Mesenchymal stem cell (in vitro differentiated cells and primary cell): ENCODE results near the gene SMIM3.

Source experiments
- DNase-seq: peaks from one replicate; pipeline ENCODE4 v3.0.0-alpha.2; 2013
- H2AFZ ChIP-seq: one replicate; pipeline ENCODE4 v1.6.1; 2013; ENCODE audit warnings: low read depth, mild to moderate bottlenecking, control low read depth, inconsistent platforms, low read length, moderate library complexity
- H2AK5ac ChIP-seq: 2 replicates; pipeline ENCODE4 v1.6.1; 2013; ENCODE audit warnings: low read length, moderate library complexity, mild to moderate bottlenecking, inconsistent platforms; ENCODE audit not compliant: severe bottlenecking
- H2BK120ac ChIP-seq: one replicate; pipeline ENCODE4 v1.6.1; 2013; ENCODE audit warnings: low read depth, mild to moderate bottlenecking, inconsistent platforms, low read length, moderate library complexity
- H2BK12ac ChIP-seq, 2 experiments: one replicate each; pipeline ENCODE4 v1.6.1; 2013; ENCODE audit warnings: inconsistent platforms in 2 of 2, low read length in 2 of 2, mild to moderate bottlenecking in 2 of 2, moderate library complexity in 2 of 2, control low read depth in 1 of 2
- H2BK15ac ChIP-seq: one replicate; pipeline ENCODE4 v1.6.1; 2013; ENCODE audit warnings: mild to moderate bottlenecking, low read depth, inconsistent platforms; ENCODE audit not compliant: poor library complexity, severe bottlenecking
- H2BK5ac ChIP-seq: 2 replicates; pipeline ENCODE4 v1.6.1; 2013; ENCODE audit warnings: low read depth, mild to moderate bottlenecking, low read length, control low read depth, inconsistent platforms; ENCODE audit not compliant: poor library complexity, severe bottlenecking
- H3K14ac ChIP-seq, 2 experiments: one replicate each; pipeline ENCODE4 v1.6.1; 2013; ENCODE audit warnings: inconsistent platforms in 2 of 2, low read length in 2 of 2, control low read depth in 1 of 2, mild to moderate bottlenecking in 1 of 2, moderate library complexity in 1 of 2
- H3K18ac ChIP-seq, 2 experiments: one replicate each; pipeline ENCODE4 v1.6.1; 2013; ENCODE audit warnings: inconsistent platforms in 2 of 2, low read length in 2 of 2, control low read depth in 1 of 2, low read depth in 1 of 2, mild to moderate bottlenecking in 1 of 2
- H3K23ac ChIP-seq, 2 experiments: one replicate each; pipeline ENCODE4 v1.6.1; 2013; ENCODE audit warnings: inconsistent platforms in 2 of 2, low read length in 2 of 2, mild to moderate bottlenecking in 2 of 2, moderate library complexity in 2 of 2, control low read depth in 1 of 2
- H3K27ac ChIP-seq: 2 replicates; pipeline ENCODE4 v1.5.1; 2013; ENCODE audit warnings: mild to moderate bottlenecking, moderate library complexity, low read length, control low read depth, inconsistent platforms; ENCODE audit not compliant: poor library complexity, severe bottlenecking
- H3K27me3 ChIP-seq, 2 experiments: 2 replicates each; pipeline versions ENCODE4 v1.6.1 to v1.7.0; 2013; ENCODE audit warnings: low read length in 2 of 2, mild to moderate bottlenecking in 2 of 2, moderate library complexity in 2 of 2, control low read depth in 1 of 2, inconsistent platforms in 1 of 2; ENCODE audit not compliant: control insufficient read depth in 1 of 2, insufficient read depth in 1 of 2
- H3K36me3 ChIP-seq, 2 experiments: 2 replicates each; pipeline versions ENCODE4 v1.6.1 to v1.7.0; 2013; ENCODE audit warnings: low read length in 2 of 2, control low read depth in 1 of 2, inconsistent platforms in 1 of 2, low read depth in 1 of 2, mild to moderate bottlenecking in 1 of 2; ENCODE audit not compliant: insufficient read depth in 2 of 2, control insufficient read depth in 1 of 2
- H3K4ac ChIP-seq, 2 experiments: one replicate each; pipeline ENCODE4 v1.6.1; 2013; ENCODE audit warnings: inconsistent platforms in 2 of 2, low read length in 2 of 2, mild to moderate bottlenecking in 2 of 2, moderate library complexity in 2 of 2, control low read depth in 1 of 2, low read depth in 1 of 2
- H3K4me1 ChIP-seq: 2 replicates; pipeline ENCODE4 v1.6.1; 2013; ENCODE audit warnings: low read depth, low read length, control low read depth; ENCODE audit not compliant: control insufficient read depth, insufficient read depth
- H3K4me2 ChIP-seq: 2 replicates; pipeline ENCODE4 v1.6.1; 2013; ENCODE audit warnings: low read length, mild to moderate bottlenecking, inconsistent platforms; ENCODE audit not compliant: poor library complexity, severe bottlenecking
- H3K4me3 ChIP-seq, 2 experiments: 2 replicates each; pipeline versions ENCODE4 v1.5.1 to v1.7.0; 2013; ENCODE audit warnings: low read length in 2 of 2, mild to moderate bottlenecking in 2 of 2, control low read depth in 1 of 2, low read depth in 1 of 2; ENCODE audit not compliant: insufficient read depth in 1 of 2
- H3K79me1 ChIP-seq: replicated peaks from 2 replicates; pipeline ENCODE4 v1.6.1; 2013; ENCODE audit warnings: mild to moderate bottlenecking, control low read depth, low read length, inconsistent platforms; ENCODE audit not compliant: poor library complexity, severe bottlenecking
- H3K9ac ChIP-seq: 2 replicates; pipeline ENCODE4 v1.7.0; 2013; ENCODE audit warnings: mild to moderate bottlenecking, low read length, moderate library complexity
- H3K9me3 ChIP-seq: 2 replicates; pipeline ENCODE4 v1.7.0; 2013; ENCODE audit warnings: mild to moderate bottlenecking, low read length; ENCODE audit not compliant: control insufficient read depth
- H4K8ac ChIP-seq: one replicate; pipeline ENCODE4 v1.6.1; 2013; ENCODE audit warnings: inconsistent platforms, mild to moderate bottlenecking, low read length, moderate library complexity
- H4K91ac ChIP-seq: one replicate; pipeline ENCODE4 v1.6.1; 2013; ENCODE audit warnings: mild to moderate bottlenecking, low read length, inconsistent platforms
- WGBS: methylation state at CpG from one replicate; pipeline ENCODE4 v1.1.7; 2013; ENCODE audit warnings: mixed read lengths; 5-methylcytosine and 5-hydroxymethylcytosine counted together

SMIM3 gene

GRCh38 chr5:150780187-150780692, 1.7 kb downstream of the SMIM3 start:
- peak overlapping the region; percentile 77 to 83 for H3K4ac ChIP-seq
- peak overlapping the region; percentile 96 for H3K9ac ChIP-seq
- H3K18ac ChIP-seq: peak overlapping the region; percentile 86 to 88
- H2BK12ac ChIP-seq: peak overlapping the region; percentile 64 to 78
- H3K4me1 ChIP-seq: peaks cover 28% of the 10 kb centered on the region
- no peaks in the 10 kb centered on the region for H3K27me3 ChIP-seq
- H3K14ac ChIP-seq: peak overlapping the region in 1 of 2 experiments; percentile 76
- peak overlapping the region; percentile 86 for H3K4me2 ChIP-seq
- no peak overlapping the region for H2BK15ac ChIP-seq
- H3K79me1 ChIP-seq: peaks cover 7% of the 10 kb centered on the region
- no peak overlapping the region for H3K23ac ChIP-seq
- H4K8ac ChIP-seq: peak overlapping the region; percentile 70
- H2AFZ ChIP-seq: no peak overlapping the region
- peak overlapping the region; percentile 17 for H3K27ac ChIP-seq
- peak overlapping the region in 1 of 2 experiments; percentile 95 for H3K4me3 ChIP-seq
- peak overlapping the region; percentile 74 for H2BK120ac ChIP-seq
- H2BK5ac ChIP-seq: no peak overlapping the region
- H3K9me3 ChIP-seq: no peaks in the 10 kb centered on the region
- peak overlapping the region; percentile 38 for H2AK5ac ChIP-seq
- H4K91ac ChIP-seq: peak overlapping the region; percentile 80
- H3K36me3 ChIP-seq: peaks cover 0 to 32% of the 10 kb centered on the region in 2 experiments
- WGBS: 9% methylated on average over 6 of the region's 6 CpGs
- DNase-seq: peak; percentile 96

- H3K9ac ChIP-seq: peak overlapping the region; percentile 96
- no peak overlapping the region for H3K27ac ChIP-seq
- peak overlapping the region; percentile 15 to 54 for H3K4ac ChIP-seq
- peak overlapping the region in 1 of 2 experiments; percentile 18 for H3K14ac ChIP-seq
- H3K9me3 ChIP-seq: peaks cover under 1% of the 10 kb centered on the region
- no peak overlapping the region for H2AK5ac ChIP-seq
- peak overlapping the region; percentile 82 to 86 for H3K18ac ChIP-seq
- DNase-seq: peak; percentile 84
- H4K91ac ChIP-seq: peak overlapping the region; percentile 75
- H3K27me3 ChIP-seq: no peaks in the 10 kb centered on the region
- H3K23ac ChIP-seq: no peak overlapping the region
- peak overlapping the region; percentile 64 to 78 for H2BK12ac ChIP-seq
- H2AFZ ChIP-seq: no peak overlapping the region
- H3K79me1 ChIP-seq: peaks cover 7% of the 10 kb centered on the region
- peak overlapping the region; percentile 74 for H2BK120ac ChIP-seq
- H2BK15ac ChIP-seq: no peak overlapping the region
- no peak overlapping the region for H2BK5ac ChIP-seq
- no peak overlapping the region for H4K8ac ChIP-seq
- H3K4me3 ChIP-seq: peak overlapping the region in 1 of 2 experiments; percentile 95
- peaks cover 28% of the 10 kb centered on the region for H3K4me1 ChIP-seq
- no peak overlapping the region for H3K4me2 ChIP-seq
- peaks cover 0 to 36% of the 10 kb centered on the region in 2 experiments for H3K36me3 ChIP-seq
- 50% methylated on average over 3 of the region's 5 CpGs for WGBS
Measured at GRCh38 chr5:150780816-150781221, 2.3 kb downstream of the SMIM3 start.

DNA sequence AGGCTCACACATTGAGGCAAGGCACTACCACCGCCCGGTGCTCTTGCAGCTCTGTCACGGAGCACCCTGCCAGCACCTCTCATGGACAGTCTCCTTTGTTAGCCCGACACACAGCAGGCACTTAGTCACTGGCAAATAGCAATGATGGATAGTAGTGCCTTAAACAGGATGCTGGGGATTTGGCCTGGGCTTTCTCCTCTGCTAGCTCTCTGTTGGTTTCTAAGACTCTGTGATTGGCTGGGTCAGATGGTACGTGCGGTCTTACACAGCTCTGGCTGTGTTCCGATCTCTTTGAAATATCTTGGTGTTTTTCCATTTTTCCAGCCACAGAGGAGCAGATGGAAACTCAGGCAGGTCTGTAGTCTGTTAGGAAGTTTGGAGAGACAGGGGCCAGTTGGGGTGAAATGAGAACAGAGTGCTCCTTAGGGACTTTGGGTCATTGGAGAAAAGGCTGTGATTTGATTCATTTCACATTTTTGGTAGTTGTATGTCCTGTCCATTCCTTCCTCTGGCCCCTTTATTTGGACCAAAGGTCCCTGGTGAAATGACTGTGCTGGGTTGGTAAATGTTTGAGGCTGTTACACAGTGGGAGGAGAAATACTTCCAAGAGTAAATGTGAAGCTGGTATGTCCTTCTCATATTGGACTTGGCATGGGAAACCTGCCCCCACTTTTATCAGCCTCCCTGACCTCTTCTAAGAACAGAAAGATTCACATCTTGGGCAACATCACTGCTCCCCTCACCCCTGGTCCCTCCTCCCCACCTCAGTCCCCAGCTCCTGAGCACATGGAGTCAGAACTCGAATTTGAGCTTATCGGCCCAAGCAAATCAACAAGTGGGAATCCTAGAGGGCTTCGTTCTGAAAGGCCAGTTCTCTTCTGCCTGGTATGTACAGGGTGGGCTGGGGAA, 3.4 kb downstream of the SMIM3 start:
- H3K18ac ChIP-seq: peak overlapping the region; percentile 74 to 94
- H3K4me1 ChIP-seq: peaks cover 28% of the 10 kb centered on the region
- H3K23ac ChIP-seq: no peak overlapping the region
- 35% methylated on average over 10 of the region's 10 CpGs for WGBS
- peak overlapping the region; percentile 62 for H2BK120ac ChIP-seq
- H3K9me3 ChIP-seq: peaks cover 3% of the 10 kb centered on the region
- peak overlapping the region in 1 of 2 experiments; percentile 65 for H3K4ac ChIP-seq
- peaks cover 0 to 45% of the 10 kb centered on the region in 2 experiments for H3K36me3 ChIP-seq
- no peak overlapping the region for H3K14ac ChIP-seq
- H3K9ac ChIP-seq: peak overlapping the region; percentile 96
- H3K79me1 ChIP-seq: peaks cover 12% of the 10 kb centered on the region
- peak overlapping the region in 1 of 2 experiments; percentile 95 for H3K4me3 ChIP-seq
- no peaks in the 10 kb centered on the region for H3K27me3 ChIP-seq
- peak overlapping the region; percentile 5 for H2AK5ac ChIP-seq
- H2BK5ac ChIP-seq: no peak overlapping the region
- no peak overlapping the region for H2BK15ac ChIP-seq
- H4K91ac ChIP-seq: peak overlapping the region; percentile 36
- no peak overlapping the region for H3K4me2 ChIP-seq
- peak overlapping the region; percentile 52 for H4K8ac ChIP-seq
- H3K27ac ChIP-seq: no peak overlapping the region
- no peak overlapping the region for H2AFZ ChIP-seq
- H2BK12ac ChIP-seq: peak overlapping the region; percentile 34 to 89
- DNase-seq: peak; percentile 99

- H4K91ac ChIP-seq: peak overlapping the region; percentile 63
- H3K4me2 ChIP-seq: no peak overlapping the region
- H2AFZ ChIP-seq: no peak overlapping the region
- H3K27ac ChIP-seq: peak overlapping the region; percentile 57
- peaks cover 25% of the 10 kb centered on the region for H3K4me1 ChIP-seq
- peak overlapping the region; percentile 70 for H2AK5ac ChIP-seq
- peak overlapping the region; percentile 49 to 85 for H2BK12ac ChIP-seq
- no peak for DNase-seq
- peak overlapping the region; percentile 96 for H3K9ac ChIP-seq
- H2BK120ac ChIP-seq: peak overlapping the region; percentile 57
- peak overlapping the region; percentile 85 to 93 for H3K4ac ChIP-seq
- no peaks in the 10 kb centered on the region for H3K27me3 ChIP-seq
- H3K23ac ChIP-seq: no peak overlapping the region
- H3K4me3 ChIP-seq: peak overlapping the region in 1 of 2 experiments; percentile 64
- WGBS: 82% methylated on average over 3 of the region's 3 CpGs
- H3K9me3 ChIP-seq: peaks cover 3% of the 10 kb centered on the region
- H3K79me1 ChIP-seq: peaks cover 12% of the 10 kb centered on the region
- peak overlapping the region in 1 of 2 experiments; percentile 44 for H3K14ac ChIP-seq
- H3K18ac ChIP-seq: peak overlapping the region; percentile 71 to 74
- peaks cover 0 to 50% of the 10 kb centered on the region in 2 experiments for H3K36me3 ChIP-seq
- no peak overlapping the region for H2BK5ac ChIP-seq
- no peak overlapping the region for H2BK15ac ChIP-seq
- H4K8ac ChIP-seq: no peak overlapping the region
Measured at GRCh38 chr5:150782850-150783249, 4.3 kb downstream of the SMIM3 start.
